ENCODE results near the gene IQCN.

The IQCN gene

DNA sequence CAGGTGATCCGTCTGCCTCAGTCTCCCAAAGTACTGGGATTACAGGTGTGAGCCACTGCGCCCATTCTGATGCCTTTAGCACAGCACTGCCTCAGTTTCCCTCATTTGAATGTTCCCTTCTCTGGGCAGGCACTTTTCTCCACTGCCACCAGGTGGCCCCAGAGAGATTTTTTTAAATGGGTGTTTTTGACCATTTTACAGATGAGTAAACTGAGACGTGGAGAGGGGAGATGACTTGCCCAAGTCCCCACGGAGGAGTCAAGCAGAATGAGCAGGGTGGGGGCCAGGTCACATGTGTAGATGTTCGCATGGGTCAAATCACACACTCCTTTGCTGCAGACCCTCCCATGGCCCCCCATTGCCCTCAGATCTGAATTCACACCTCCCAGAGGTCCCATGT, 44.8 kb downstream of the IQCN start:
- TF ChIP-seq CTCF (IDR thresholded peaks at IDR 0.05; ENCODE audit: low read depth, low read length), result peak; percentile 42
- no peak overlapping the region for H3K4me3 ChIP-seq (ENCODE audit: low read depth, low read length)

- no peak overlapping the region for H3K4me3 ChIP-seq (ENCODE audit: low read depth, low read length)
- TF ChIP-seq CTCF (IDR thresholded peaks at IDR 0.05; ENCODE audit: low read depth, low read length), result no peak
These were observed 46.4 kb downstream of the IQCN start for GRCh38 chr19:18227781-18228271.

- TF ChIP-seq CTCF (IDR thresholded peaks at IDR 0.05; ENCODE audit: low read depth, low read length), result no peak
- no peak overlapping the region for H3K4me3 ChIP-seq (ENCODE audit: low read depth, low read length)
These were observed 47.1 kb downstream of the IQCN start for GRCh38 chr19:18226956-18227780.

- no peak for TF ChIP-seq CTCF (IDR thresholded peaks at IDR 0.05; ENCODE audit: low read depth, low read length)
- H3K4me3 ChIP-seq (ENCODE audit: low read depth, low read length), result no peak within 1 kb of the TSS
These were observed 48.4 kb downstream of the IQCN start, which contains the start of gene PDE4C for GRCh38 chr19:18225702-18226468. Gene PDE4C (minus strand): TSS chr19:18226438. CDS start chr19:18226415, 23 bp downstream.

DNA sequence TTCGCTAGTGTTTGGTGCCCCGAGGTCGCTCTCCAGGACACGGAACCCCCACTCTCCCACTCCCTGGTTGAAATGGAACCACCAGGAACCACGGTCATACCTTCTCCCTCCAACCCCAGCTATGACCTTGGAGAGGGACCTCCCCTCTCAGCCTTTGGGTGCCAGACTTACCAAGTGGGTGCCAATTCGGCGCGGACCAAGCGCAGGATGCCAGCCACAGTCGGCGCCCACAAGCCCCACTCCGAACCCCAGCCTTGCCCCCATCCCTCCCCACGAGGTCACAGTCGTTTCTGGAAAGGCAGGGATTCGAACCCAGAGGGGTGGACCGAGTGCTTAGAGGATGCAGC, 48.9 kb downstream of the IQCN start:
- no peak overlapping the region for H3K4me3 ChIP-seq (ENCODE audit: low read depth, low read length)
- TF ChIP-seq CTCF (IDR thresholded peaks at IDR 0.05; ENCODE audit: low read depth, low read length), result no peak

DNA sequence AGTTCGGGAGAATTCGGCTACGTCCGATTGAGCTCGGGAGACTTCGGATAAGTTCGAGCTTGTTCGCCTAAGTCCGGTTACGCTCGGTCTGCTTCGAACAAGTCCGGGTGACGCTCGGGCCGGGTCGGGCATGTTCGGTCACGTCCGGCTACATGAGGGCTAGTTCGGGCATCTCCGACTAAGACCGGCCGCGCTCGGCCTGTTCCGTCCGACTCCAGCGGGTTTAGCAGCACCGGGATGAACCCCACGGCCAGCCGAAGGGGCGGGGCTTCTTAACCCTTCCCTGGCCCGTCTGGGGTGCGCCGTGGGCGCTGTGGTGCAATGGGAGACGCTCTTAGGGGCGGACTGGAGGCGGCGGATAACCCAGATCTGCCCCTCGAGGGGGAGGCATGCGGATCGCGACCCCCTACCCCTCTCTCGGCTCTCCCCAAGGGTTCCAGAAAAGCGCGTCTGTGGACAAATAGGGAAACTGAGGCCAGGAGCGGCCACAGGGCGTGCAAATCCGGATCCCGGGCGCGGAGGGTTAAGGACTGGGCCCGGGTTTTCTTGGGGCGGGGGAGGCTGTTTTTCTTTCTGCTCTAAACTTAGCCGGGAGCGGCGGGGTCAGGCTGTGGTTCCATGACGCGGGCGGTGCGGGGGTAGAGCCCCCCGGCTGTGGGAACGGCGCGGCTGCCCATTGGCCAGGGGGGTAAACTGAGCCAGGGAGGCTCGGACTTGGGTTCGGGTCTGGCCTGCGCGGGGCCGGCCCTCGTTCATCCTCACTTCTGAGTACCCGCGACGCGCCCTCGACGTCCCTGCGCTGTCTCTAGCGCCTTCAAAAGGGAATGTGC, 49.5 kb downstream of the IQCN start:
- peak overlapping the region; percentile 53 for H3K4me3 ChIP-seq (ENCODE audit: low read depth, low read length)

More for the DNA sequence above, 49.5 kb downstream of the IQCN start:
- TF ChIP-seq CTCF (IDR thresholded peaks at IDR 0.05; ENCODE audit: low read depth, low read length), result no peak
